H1 (cell line): ENCODE measurements around the gene SPACA9. TPM values are rescaled to one million over a fixed set of nuclear protein-coding genes. Genes with fewer than 3 reads are reported as not detected.

ENCODE experiments used
- CBX8 ChIP-seq: fragments of 300-800, 300-1000 bp; sonication (generic); IDR thresholded peaks from 2 replicates; pipeline ENCODE4 v1.7.1; 2016; ENCODE audit warnings: low read depth, low read length, borderline replicate concordance
- CHD2 ChIP-seq: IDR thresholded peaks from 2 replicates; pipeline ENCODE4 v1.6.1; 2012; ENCODE audit warnings: low read length, improper control_type of control experiment
- CREB1 ChIP-seq: IDR thresholded peaks from 2 replicates; pipeline ENCODE4 v1.6.1; 2012; ENCODE audit warnings: inconsistent platforms
- FOSL1 ChIP-seq: IDR thresholded peaks from 2 replicates; pipeline ENCODE4 v1.6.1; 2011; ENCODE audit warnings: mild to moderate bottlenecking, low read depth, low read length, moderate library complexity; ENCODE audit not compliant: insufficient read depth
- HDAC2 ChIP-seq, 2 experiments: fragments of 300-600 bp in 1 of 2; sonication (generic) in 1 of 2; IDR thresholded peaks; 2 replicates each; pipeline ENCODE4 v1.6.1; 2011 to 2012; ENCODE audit warnings: low read depth in 2 of 2, low read length in 2 of 2, mild to moderate bottlenecking in 2 of 2, moderate library complexity in 2 of 2, borderline replicate concordance in 1 of 2, inconsistent platforms in 1 of 2
- JUN ChIP-seq: IDR thresholded peaks from 2 replicates; pipeline ENCODE4 v1.6.1; 2011; ENCODE audit warnings: low read depth, mild to moderate bottlenecking, improper control_type of control experiment, low read length
- NRF1 ChIP-seq: IDR thresholded peaks from 2 replicates; pipeline ENCODE4 v1.6.1; 2011; ENCODE audit warnings: mild to moderate bottlenecking, low read depth, low read length, improper control_type of control experiment
- YY1 ChIP-seq: IDR thresholded peaks from 2 replicates; pipeline ENCODE4 v1.6.1; 2011; ENCODE audit warnings: low read depth, mild to moderate bottlenecking, low read length
- ZNF274 ChIP-seq: IDR thresholded peaks from 2 replicates; pipeline ENCODE4 v1.7.0; 2012; ENCODE audit warnings: low read length, borderline replicate concordance; ENCODE audit errors: extremely low read depth
- polyA plus RNA-seq, 7 experiments: library from polyadenylated mRNA; depleted of rRNA in 3 of 7; stranded (reverse) in 5 of 7; unstranded in 2 of 7; fragments of >200 nt in 5 of 7; fragments of 200-250 nt in 2 of 7; gene quantifications; 1 replicate in 5 of 7; 2 replicates in 1 of 7; 4 replicates in 1 of 7; pipeline versions ENCODE4 v1.2.1 to v1.2.3, GENCODE V29; 2011 to 2013; ENCODE audit warnings: missing spikeins in 2 of 7, mixed read lengths in 2 of 7
- total RNA-seq: library from RNA; stranded (reverse); fragmentation: NEBNext Ultra II Directional; extraction: Animal tissue kit (Norgen Biotek cat#: 25700); gene quantifications from 2 replicates; pipeline ENCODE4 v1.2.1, GENCODE V29; 2021
- TF ChIP-seq, protein P1 (sequence below): fragments of 300-600 bp; sonication (generic); IDR thresholded peaks from 2 replicates; pipeline ENCODE4 v1.7.1; 2012; ENCODE audit warnings: low read length, moderate library complexity, mild to moderate bottlenecking, inconsistent platforms; ENCODE audit not compliant: insufficient replicate concordance
- TF ChIP-seq, protein P2 (sequence below): IDR thresholded peaks from 2 replicates; pipeline ENCODE4 v1.6.1; 2011; ENCODE audit warnings: low read length, improper control_type of control experiment

SPACA9 gene
- total and polyA plus RNA-seq, 2 of the 8 experiments (the other 6 are each of a cell fraction or from before 2014, with no cell fraction given), result 0.63 to 1.3 TPM

DNA sequence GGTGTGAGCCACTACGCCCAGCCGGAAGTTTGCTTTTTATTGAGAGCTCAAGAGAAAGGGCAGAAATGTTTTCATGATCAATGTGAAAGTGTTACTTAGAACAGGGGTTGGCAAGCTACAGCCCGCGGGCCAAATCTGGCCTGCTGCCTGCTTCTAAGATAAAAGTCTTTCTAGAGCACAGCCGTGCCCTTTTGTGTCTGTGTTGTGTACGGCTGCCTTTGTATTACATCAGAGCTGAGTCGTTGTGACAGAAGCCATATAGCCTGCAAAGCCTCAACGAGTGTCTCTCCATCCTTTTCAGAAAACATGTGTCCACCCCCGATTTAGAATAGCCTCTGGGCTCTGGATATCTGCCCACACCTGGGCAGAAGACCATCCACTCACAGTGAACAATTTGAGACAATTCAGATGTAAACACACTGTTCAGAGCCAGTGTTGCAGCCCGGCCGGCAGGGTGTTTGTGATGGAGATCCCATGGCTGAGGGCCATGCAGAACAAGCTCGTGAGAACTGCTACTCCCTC lies 29.5 kb upstream of the SPACA9 start (continued):
- TF ChIP-seq, protein P1, sequence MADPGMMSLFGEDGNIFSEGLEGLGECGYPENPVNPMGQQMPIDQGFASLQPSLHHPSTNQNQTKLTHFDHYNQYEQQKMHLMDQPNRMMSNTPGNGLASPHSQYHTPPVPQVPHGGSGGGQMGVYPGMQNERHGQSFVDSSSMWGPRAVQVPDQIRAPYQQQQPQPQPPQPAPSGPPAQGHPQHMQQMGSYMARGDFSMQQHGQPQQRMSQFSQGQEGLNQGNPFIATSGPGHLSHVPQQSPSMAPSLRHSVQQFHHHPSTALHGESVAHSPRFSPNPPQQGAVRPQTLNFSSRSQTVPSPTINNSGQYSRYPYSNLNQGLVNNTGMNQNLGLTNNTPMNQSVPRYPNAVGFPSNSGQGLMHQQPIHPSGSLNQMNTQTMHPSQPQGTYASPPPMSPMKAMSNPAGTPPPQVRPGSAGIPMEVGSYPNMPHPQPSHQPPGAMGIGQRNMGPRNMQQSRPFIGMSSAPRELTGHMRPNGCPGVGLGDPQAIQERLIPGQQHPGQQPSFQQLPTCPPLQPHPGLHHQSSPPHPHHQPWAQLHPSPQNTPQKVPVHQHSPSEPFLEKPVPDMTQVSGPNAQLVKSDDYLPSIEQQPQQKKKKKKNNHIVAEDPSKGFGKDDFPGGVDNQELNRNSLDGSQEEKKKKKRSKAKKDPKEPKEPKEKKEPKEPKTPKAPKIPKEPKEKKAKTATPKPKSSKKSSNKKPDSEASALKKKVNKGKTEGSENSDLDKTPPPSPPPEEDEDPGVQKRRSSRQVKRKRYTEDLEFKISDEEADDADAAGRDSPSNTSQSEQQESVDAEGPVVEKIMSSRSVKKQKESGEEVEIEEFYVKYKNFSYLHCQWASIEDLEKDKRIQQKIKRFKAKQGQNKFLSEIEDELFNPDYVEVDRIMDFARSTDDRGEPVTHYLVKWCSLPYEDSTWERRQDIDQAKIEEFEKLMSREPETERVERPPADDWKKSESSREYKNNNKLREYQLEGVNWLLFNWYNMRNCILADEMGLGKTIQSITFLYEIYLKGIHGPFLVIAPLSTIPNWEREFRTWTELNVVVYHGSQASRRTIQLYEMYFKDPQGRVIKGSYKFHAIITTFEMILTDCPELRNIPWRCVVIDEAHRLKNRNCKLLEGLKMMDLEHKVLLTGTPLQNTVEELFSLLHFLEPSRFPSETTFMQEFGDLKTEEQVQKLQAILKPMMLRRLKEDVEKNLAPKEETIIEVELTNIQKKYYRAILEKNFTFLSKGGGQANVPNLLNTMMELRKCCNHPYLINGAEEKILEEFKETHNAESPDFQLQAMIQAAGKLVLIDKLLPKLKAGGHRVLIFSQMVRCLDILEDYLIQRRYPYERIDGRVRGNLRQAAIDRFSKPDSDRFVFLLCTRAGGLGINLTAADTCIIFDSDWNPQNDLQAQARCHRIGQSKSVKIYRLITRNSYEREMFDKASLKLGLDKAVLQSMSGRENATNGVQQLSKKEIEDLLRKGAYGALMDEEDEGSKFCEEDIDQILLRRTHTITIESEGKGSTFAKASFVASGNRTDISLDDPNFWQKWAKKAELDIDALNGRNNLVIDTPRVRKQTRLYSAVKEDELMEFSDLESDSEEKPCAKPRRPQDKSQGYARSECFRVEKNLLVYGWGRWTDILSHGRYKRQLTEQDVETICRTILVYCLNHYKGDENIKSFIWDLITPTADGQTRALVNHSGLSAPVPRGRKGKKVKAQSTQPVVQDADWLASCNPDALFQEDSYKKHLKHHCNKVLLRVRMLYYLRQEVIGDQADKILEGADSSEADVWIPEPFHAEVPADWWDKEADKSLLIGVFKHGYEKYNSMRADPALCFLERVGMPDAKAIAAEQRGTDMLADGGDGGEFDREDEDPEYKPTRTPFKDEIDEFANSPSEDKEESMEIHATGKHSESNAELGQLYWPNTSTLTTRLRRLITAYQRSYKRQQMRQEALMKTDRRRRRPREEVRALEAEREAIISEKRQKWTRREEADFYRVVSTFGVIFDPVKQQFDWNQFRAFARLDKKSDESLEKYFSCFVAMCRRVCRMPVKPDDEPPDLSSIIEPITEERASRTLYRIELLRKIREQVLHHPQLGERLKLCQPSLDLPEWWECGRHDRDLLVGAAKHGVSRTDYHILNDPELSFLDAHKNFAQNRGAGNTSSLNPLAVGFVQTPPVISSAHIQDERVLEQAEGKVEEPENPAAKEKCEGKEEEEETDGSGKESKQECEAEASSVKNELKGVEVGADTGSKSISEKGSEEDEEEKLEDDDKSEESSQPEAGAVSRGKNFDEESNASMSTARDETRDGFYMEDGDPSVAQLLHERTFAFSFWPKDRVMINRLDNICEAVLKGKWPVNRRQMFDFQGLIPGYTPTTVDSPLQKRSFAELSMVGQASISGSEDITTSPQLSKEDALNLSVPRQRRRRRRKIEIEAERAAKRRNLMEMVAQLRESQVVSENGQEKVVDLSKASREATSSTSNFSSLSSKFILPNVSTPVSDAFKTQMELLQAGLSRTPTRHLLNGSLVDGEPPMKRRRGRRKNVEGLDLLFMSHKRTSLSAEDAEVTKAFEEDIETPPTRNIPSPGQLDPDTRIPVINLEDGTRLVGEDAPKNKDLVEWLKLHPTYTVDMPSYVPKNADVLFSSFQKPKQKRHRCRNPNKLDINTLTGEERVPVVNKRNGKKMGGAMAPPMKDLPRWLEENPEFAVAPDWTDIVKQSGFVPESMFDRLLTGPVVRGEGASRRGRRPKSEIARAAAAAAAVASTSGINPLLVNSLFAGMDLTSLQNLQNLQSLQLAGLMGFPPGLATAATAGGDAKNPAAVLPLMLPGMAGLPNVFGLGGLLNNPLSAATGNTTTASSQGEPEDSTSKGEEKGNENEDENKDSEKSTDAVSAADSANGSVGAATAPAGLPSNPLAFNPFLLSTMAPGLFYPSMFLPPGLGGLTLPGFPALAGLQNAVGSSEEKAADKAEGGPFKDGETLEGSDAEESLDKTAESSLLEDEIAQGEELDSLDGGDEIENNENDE, result no peak
- TF ChIP-seq, protein P2, sequence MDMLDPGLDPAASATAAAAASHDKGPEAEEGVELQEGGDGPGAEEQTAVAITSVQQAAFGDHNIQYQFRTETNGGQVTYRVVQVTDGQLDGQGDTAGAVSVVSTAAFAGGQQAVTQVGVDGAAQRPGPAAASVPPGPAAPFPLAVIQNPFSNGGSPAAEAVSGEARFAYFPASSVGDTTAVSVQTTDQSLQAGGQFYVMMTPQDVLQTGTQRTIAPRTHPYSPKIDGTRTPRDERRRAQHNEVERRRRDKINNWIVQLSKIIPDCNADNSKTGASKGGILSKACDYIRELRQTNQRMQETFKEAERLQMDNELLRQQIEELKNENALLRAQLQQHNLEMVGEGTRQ, result no peak
- no peak for TF ChIP-seq FOSL1
- TF ChIP-seq YY1, result no peak
- no peak for TF ChIP-seq CHD2
- TF ChIP-seq NRF1, result no peak
- TF ChIP-seq CBX8, result no peak
- no peak for TF ChIP-seq CREB1
- no peak for TF ChIP-seq ZNF274
- TF ChIP-seq HDAC2 (IDR thresholded peaks at IDR 0.05; ENCODE audit: borderline replicate concordance in 1 of 2, low read depth in 2 of 2, low read length in 2 of 2), result no peak
- TF ChIP-seq JUN, result no peak
